Parathyroid adenoma (tissue), 2 donors: ENCODE measurements around the gene NLGN2.

Experiments used
- H2AFZ ChIP-seq: fragments of 300-600 bp; sonication (generic); one replicate; pipeline ENCODE4 v1.7.0; 2017; ENCODE audit warnings: antibody characterized with exemption, mild to moderate bottlenecking
- H3K27ac ChIP-seq: fragments of 300-600 bp; sonication (generic); one replicate; pipeline ENCODE4 v1.7.0; 2017
- H3K27me3 ChIP-seq: fragments of 300-600 bp; sonication (generic); one replicate; pipeline ENCODE4 v1.7.0; 2017; ENCODE audit warnings: low read length; ENCODE audit not compliant: control insufficient read depth, insufficient read depth
- H3K36me3 ChIP-seq: fragments of 300-600 bp; sonication (generic); one replicate; pipeline ENCODE4 v1.7.0; 2017; ENCODE audit warnings: low read length; ENCODE audit not compliant: control insufficient read depth, insufficient read depth
- H3K4me1 ChIP-seq: fragments of 300-600 bp; sonication (generic); one replicate; pipeline ENCODE4 v1.7.0; 2017; ENCODE audit warnings: control low read depth
- H3K4me2 ChIP-seq: fragments of 300-600 bp; sonication (generic); one replicate; pipeline ENCODE4 v1.7.0; 2017; ENCODE audit warnings: low read length
- H3K4me3 ChIP-seq: fragments of 300-600 bp; sonication (generic); one replicate; pipeline ENCODE4 v1.7.0; 2017; ENCODE audit warnings: low read depth, low read length
- H3K79me2 ChIP-seq: fragments of 300-600 bp; sonication (generic); one replicate; pipeline ENCODE4 v1.7.0; 2017; ENCODE audit warnings: control low read depth
- H3K9ac ChIP-seq: fragments of 300-600 bp; sonication (generic); one replicate; pipeline ENCODE4 v1.7.0; 2017; ENCODE audit warnings: mild to moderate bottlenecking
- H3K9me3 ChIP-seq: fragments of 300-600 bp; sonication (generic); one replicate; pipeline ENCODE4 v1.7.0; 2017; ENCODE audit warnings: low read length; ENCODE audit not compliant: control insufficient read depth
- CTCF ChIP-seq: fragments of 300-600 bp; sonication (generic); IDR thresholded peaks from one replicate; pipeline ENCODE4 v1.7.0; 2017; ENCODE audit warnings: antibody characterized with exemption, mild to moderate bottlenecking
- donor health status: primary hyperparathyroidism.

Gene NLGN2

GRCh38 chr17:7379134-7379533 is 28.5 kb upstream of the NLGN2 start:
- no peak overlapping the region for H3K27ac ChIP-seq
- H3K9ac ChIP-seq: no peak overlapping the region
- peaks cover 17% of the 10 kb centered on the region for H3K4me1 ChIP-seq
- TF ChIP-seq CTCF: no peak
- no peaks in the 10 kb centered on the region for H3K9me3 ChIP-seq
- no peak overlapping the region for H2AFZ ChIP-seq
- H3K4me3 ChIP-seq: no peak overlapping the region
- no peak overlapping the region for H3K4me2 ChIP-seq
- H3K36me3 ChIP-seq: no peaks in the 10 kb centered on the region
- peaks cover 6% of the 10 kb centered on the region for H3K79me2 ChIP-seq
- no peaks in the 10 kb centered on the region for H3K27me3 ChIP-seq

GRCh38 chr17:7380321-7380720 is 27.3 kb upstream of the NLGN2 start:
- no peak for TF ChIP-seq CTCF
- Histone ChIP-seq H3K4me2 (peak overlapping the region; percentile 91), H3K36me3 (no peaks in the 10 kb centered on the region), H3K4me3 (peak overlapping the region; percentile 63), H3K4me1 (peaks cover 17% of the 10 kb centered on the region), H3K27ac (peak overlapping the region; percentile 88), H3K9ac (no peak overlapping the region), H3K9me3 (no peaks in the 10 kb centered on the region), H3K79me2 (peaks cover 6% of the 10 kb centered on the region), H3K27me3 (no peaks in the 10 kb centered on the region), H2AFZ (peak overlapping the region; percentile 97)

- Histone ChIP-seq H3K4me1 (peaks cover 17% of the 10 kb centered on the region), H3K27ac (peak within 1 kb of the TSS; percentile 88), H3K9me3 (no peaks in the 10 kb centered on the region), H3K4me3 (peak within 1 kb of the TSS; percentile 63), H3K9ac (no peak within 1 kb of the TSS), H3K27me3 (no peaks in the 10 kb centered on the region), H2AFZ (peak within 1 kb of the TSS; percentile 97), H3K4me2 (peak within 1 kb of the TSS; percentile 91), H3K79me2 (peaks cover 6% of the 10 kb centered on the region), H3K36me3 (no peaks in the 10 kb centered on the region)
- TF ChIP-seq CTCF: no peak
Measured at GRCh38 chr17:7380855-7381683, 26.6 kb upstream of the NLGN2 start, which contains the start of gene TNK1. Gene TNK1 (plus strand): TSS chr17:7381089. CDS start chr17:7382927, 1,838 bp downstream.

- Histone ChIP-seq H3K36me3 (no peaks in the 10 kb centered on the region), H3K4me2 (no peak overlapping the region), H3K4me1 (peaks cover 17% of the 10 kb centered on the region), H3K79me2 (peaks cover 6% of the 10 kb centered on the region), H2AFZ (no peak overlapping the region), H3K9me3 (no peaks in the 10 kb centered on the region), H3K9ac (no peak overlapping the region), H3K27me3 (no peaks in the 10 kb centered on the region), H3K27ac (no peak overlapping the region), H3K4me3 (no peak overlapping the region)
- TF ChIP-seq CTCF: no peak
Measured at GRCh38 chr17:7382901-7383300, 24.7 kb upstream of the NLGN2 start.

GRCh38 chr17:7383371-7383741 is 24.3 kb upstream of the NLGN2 start:
- no peak overlapping the region for H2AFZ ChIP-seq
- no peak overlapping the region for H3K4me3 ChIP-seq
- TF ChIP-seq CTCF: no peak

More at GRCh38 chr17:7383371-7383741, 24.3 kb upstream of the NLGN2 start:
- Histone ChIP-seq H3K79me2 (peaks cover 6% of the 10 kb centered on the region), H3K27ac (no peak overlapping the region), H3K9ac (no peak overlapping the region), H3K4me2 (no peak overlapping the region), H3K9me3 (no peaks in the 10 kb centered on the region), H3K4me1 (peaks cover 17% of the 10 kb centered on the region), H3K27me3 (no peaks in the 10 kb centered on the region), H3K36me3 (no peaks in the 10 kb centered on the region)
